ENCODE results near the gene GRAMD1B. TPM values are rescaled to one million over a fixed set of nuclear protein-coding genes. Genes with fewer than 3 reads are reported as not detected.

The GRAMD1B gene
- total RNA-seq, 1 experiment from 2014 or later = 12.7 TPM

GRCh38 chr11:123622576-123622975 lies 192.5 kb downstream of the GRAMD1B start:
- Histone ChIP-seq H3K4me3 (replicated peaks in 1 of 2; ENCODE audit: low read depth in 1 of 2, low read length in 2 of 2) (no peak overlapping the region), H3K27me3 (ENCODE audit: insufficient read depth, low read length) (no peaks in the 10 kb centered on the region), H3K9me2 (ENCODE audit: insufficient read depth) (no peaks in the 10 kb centered on the region), H3K4me1 (ENCODE audit: control insufficient read depth in 1 of 2, insufficient read depth in 2 of 2, low read length in 2 of 2) (no peaks in the 10 kb centered on the region), H3K79me2 (ENCODE audit: insufficient read depth, low read length) (no peaks in the 10 kb centered on the region), H2AFZ (ENCODE audit: low read depth, low read length, poor library complexity, severe bottlenecking) (no peak overlapping the region), H3K9me3 (ENCODE audit: control insufficient read depth in 1 of 2, insufficient read depth in 1 of 2, low read depth in 1 of 2, low read length in 2 of 2) (no peaks in the 10 kb centered on the region), H3K36me3 (ENCODE audit: control insufficient read depth in 1 of 2, insufficient read depth in 2 of 2, low read length in 2 of 2) (no peaks in the 10 kb centered on the region), H3K27ac (ENCODE audit: low read depth, low read length) (no peak overlapping the region), H3K9ac (ENCODE audit: low read length) (no peak overlapping the region), H3K4me2 (ENCODE audit: low read length) (no peak overlapping the region), H4K20me1 (ENCODE audit: insufficient read depth) (no peaks in the 10 kb centered on the region)
- RAD21 ChIA-PET (ENCODE audit: low non-redundant PET in 1 of 2, low total read pairs in 2 of 2, uncharacterized antibody in 2 of 2, unreplicated experiment in 2 of 2) = no interaction called here
- no TSS peak for BruUV-seq (replicated peaks)
- intact Hi-C loops (cut with micrococcal nuclease) = no loop called here
- DNase-seq (ENCODE audit: low read depth, low spot score) (no peak), ATAC-seq (no peak)
- CTCF ChIA-PET = no interaction called here
- POLR2A ChIA-PET = no interaction called here
- no peak for TF ChIP-seq CTCF (IDR thresholded peaks at IDR 0.05 in 2 of 3, conservative IDR thresholded peaks at IDR 0.05 in 1 of 3; ENCODE audit: borderline replicate concordance in 1 of 3, insufficient read depth in 1 of 3, low read depth in 2 of 3, low read length in 2 of 3)
- TF ChIP-seq EGR1 (IDR thresholded peaks at IDR 0.05; ENCODE audit: low read depth) = no peak
- no peak for TF ChIP-seq EZH2 (IDR thresholded peaks at IDR 0.05)
- no peak for TF ChIP-seq ZFX (IDR thresholded peaks at IDR 0.05)
- TF ChIP-seq EZH2phosphoT487 (IDR thresholded peaks at IDR 0.05; ENCODE audit: borderline replicate concordance) = no peak
- TF ChIP-seq POLR2A (IDR thresholded peaks at IDR 0.05; ENCODE audit: borderline replicate concordance, extremely low read depth, insufficient read depth, insufficient read length) = no peak
- TF ChIP-seq ZBTB33 (IDR thresholded peaks at IDR 0.05; ENCODE audit: extremely low read depth, insufficient replicate concordance, low read length) = no peak
